ENCODE data around the gene GNAS. TPM values are rescaled to one million over a fixed set of nuclear protein-coding genes. Genes with fewer than 3 reads are reported as not detected.
A peak's percentile ranks its signal among the peaks of the same experiment; 100 is the strongest.

Gene GNAS
- total RNA-seq, 1 donor from 2014 or later: 784 TPM

DNA sequence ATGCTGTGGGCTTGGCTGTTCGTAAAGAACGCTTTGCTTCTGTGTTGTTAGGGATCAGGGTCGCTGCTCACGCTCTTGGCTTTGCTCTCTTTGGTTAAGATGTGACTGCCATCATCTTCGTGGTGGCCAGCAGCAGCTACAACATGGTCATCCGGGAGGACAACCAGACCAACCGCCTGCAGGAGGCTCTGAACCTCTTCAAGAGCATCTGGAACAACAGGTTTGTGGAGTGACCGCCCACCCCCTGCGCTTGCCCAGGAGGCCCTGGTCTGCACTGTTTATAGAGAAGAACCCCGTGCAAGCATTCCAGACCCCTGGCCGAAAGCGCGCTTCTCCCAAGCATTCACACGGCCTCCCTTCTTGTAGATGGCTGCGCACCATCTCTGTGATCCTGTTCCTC is 57.1 kb downstream of the GNAS start:
- no peak for ATAC-seq (ENCODE audit: low read depth)
- CTCF ChIA-PET: no interaction called here
- Mint-ChIP-seq H3K4me1 (peaks cover 55% of the 10 kb centered on the region), H3K27ac (no peak overlapping the region), H3K9me3 (no peaks in the 10 kb centered on the region), H3K36me3 (ENCODE audit: low read depth) (peaks cover 71% of the 10 kb centered on the region), H3K27me3 (no peaks in the 10 kb centered on the region), H3K4me3 (no peak overlapping the region)
- intact Hi-C loops (cut with micrococcal nuclease): loop anchor here (5.0 to 10.0 kb wide), 2 partner anchors 43 to 1205 kb away; no protein-coding TSS in a partner anchor
- TF ChIP-seq, protein P1, sequence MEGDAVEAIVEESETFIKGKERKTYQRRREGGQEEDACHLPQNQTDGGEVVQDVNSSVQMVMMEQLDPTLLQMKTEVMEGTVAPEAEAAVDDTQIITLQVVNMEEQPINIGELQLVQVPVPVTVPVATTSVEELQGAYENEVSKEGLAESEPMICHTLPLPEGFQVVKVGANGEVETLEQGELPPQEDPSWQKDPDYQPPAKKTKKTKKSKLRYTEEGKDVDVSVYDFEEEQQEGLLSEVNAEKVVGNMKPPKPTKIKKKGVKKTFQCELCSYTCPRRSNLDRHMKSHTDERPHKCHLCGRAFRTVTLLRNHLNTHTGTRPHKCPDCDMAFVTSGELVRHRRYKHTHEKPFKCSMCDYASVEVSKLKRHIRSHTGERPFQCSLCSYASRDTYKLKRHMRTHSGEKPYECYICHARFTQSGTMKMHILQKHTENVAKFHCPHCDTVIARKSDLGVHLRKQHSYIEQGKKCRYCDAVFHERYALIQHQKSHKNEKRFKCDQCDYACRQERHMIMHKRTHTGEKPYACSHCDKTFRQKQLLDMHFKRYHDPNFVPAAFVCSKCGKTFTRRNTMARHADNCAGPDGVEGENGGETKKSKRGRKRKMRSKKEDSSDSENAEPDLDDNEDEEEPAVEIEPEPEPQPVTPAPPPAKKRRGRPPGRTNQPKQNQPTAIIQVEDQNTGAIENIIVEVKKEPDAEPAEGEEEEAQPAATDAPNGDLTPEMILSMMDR (IDR thresholded peaks at IDR 0.05): no peak
- POLR2A ChIA-PET: no interaction called here
- DNase-seq: no peak

DNA sequence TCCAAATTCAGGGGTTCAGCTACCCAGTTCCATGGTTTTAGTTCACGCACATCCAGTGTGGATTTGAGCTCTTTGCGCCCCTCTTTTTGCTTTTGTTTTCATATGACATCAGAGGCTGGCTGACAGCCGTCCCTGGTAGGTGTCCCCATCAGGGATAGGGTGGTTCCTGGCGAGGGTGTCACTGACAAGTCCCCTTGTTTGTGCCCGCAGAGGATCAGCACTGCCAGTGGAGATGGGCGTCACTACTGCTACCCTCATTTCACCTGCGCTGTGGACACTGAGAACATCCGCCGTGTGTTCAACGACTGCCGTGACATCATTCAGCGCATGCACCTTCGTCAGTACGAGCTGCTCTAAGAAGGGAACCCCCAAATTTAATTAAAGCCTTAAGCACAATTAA is 58.0 kb downstream of the GNAS start:
- Mint-ChIP-seq H3K4me3 (peak overlapping the region; percentile 41), H3K27ac (no peak overlapping the region), H3K36me3 (ENCODE audit: low read depth) (peaks cover 62% of the 10 kb centered on the region), H3K4me1 (peaks cover 52% of the 10 kb centered on the region), H3K9me3 (no peaks in the 10 kb centered on the region), H3K27me3 (no peaks in the 10 kb centered on the region)
- CTCF ChIA-PET: no interaction called here
- POLR2A ChIA-PET: no interaction called here
- TF ChIP-seq, protein P1 (IDR thresholded peaks at IDR 0.05): no peak
- intact Hi-C loops (cut with micrococcal nuclease): no loop called here
- DNase-seq: no peak
- ATAC-seq (ENCODE audit: low read depth): no peak

DNA sequence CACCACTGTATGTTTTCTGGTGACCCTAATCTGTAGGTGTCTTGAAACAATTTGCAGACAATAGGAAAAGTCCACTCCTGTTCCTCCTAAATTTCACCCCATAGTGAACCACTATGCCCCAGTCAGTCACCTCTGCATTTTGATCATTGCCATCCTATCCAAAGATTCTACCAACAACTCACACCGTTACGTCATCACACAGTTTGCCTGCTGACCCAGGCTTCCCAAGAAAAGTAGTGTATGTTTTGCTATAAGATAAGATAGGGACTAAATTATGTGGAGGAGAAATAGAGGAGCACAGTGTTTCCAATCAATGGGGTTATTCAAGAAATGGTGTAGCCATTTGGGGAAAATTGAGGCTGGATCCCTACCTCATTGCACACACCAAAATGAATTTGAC is 58.8 kb downstream of the GNAS start:
- H3K27ac Mint-ChIP-seq: no peak overlapping the region
- peaks cover 46% of the 10 kb centered on the region for H3K4me1 Mint-ChIP-seq
- H3K27me3 Mint-ChIP-seq: no peaks in the 10 kb centered on the region
- peaks cover 55% of the 10 kb centered on the region for H3K36me3 Mint-ChIP-seq (ENCODE audit: low read depth)
- DNase-seq: no peak
- ChIA-PET POLR2A (no interaction called here), CTCF (no interaction called here)
- TF ChIP-seq, protein P1 (IDR thresholded peaks at IDR 0.05): no peak
- ATAC-seq (ENCODE audit: low read depth): no peak
- no peak overlapping the region for H3K4me3 Mint-ChIP-seq
- intact Hi-C loops (cut with micrococcal nuclease): no loop called here
- H3K9me3 Mint-ChIP-seq: no peaks in the 10 kb centered on the region

DNA sequence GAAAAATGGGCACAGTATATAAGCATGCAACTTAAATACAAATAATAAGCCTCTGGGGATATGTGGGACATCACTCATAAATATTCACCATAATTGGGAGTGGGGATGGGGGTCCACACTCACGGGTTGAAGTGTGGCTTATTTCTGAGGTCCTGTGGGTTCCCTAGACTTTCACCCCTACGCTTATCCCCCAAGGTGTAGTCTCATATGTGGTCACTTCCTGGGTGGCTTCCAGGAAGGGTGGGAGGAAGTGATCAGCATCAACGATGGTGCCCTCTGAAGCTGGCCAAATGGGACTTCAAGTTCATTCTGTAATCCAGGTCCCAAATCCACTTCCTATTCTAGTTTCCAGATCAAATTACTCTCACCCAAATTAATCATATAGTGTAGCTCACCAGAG is 59.5 kb downstream of the GNAS start:
- POLR2A ChIA-PET: no interaction called here
- CTCF ChIA-PET: no interaction called here
- no peak overlapping the region for H3K27ac Mint-ChIP-seq
- H3K9me3 Mint-ChIP-seq: no peaks in the 10 kb centered on the region
- TF ChIP-seq, protein P1 (IDR thresholded peaks at IDR 0.05): no peak
- H3K4me1 Mint-ChIP-seq: peaks cover 41% of the 10 kb centered on the region
- ATAC-seq (ENCODE audit: low read depth) (no peak), DNase-seq (no peak)
- no peak overlapping the region for H3K4me3 Mint-ChIP-seq
- intact Hi-C loops (cut with micrococcal nuclease): no loop called here
- H3K27me3 Mint-ChIP-seq: no peaks in the 10 kb centered on the region
- peaks cover 50% of the 10 kb centered on the region for H3K36me3 Mint-ChIP-seq (ENCODE audit: low read depth)

DNA sequence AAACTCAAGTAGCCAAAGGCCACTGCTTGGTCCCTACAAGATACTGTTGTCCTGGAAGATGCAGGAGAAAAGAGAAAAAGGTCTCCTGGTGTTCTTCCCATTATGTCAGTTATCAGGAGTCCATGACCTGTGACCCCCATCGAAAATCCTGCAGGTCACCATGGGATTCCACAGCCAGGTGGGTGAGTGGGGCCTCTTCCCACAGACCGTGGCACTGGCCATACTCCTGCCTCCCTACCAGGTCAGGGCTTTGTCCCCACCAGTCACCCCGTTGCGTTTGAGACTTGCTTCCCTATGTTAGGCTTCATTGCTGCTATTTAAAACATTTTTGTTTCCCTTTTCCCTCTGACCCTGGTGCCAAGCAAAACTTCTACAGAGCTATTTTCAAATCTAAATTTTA is 60.6 kb downstream of the GNAS start:
- H3K27me3 Mint-ChIP-seq: no peaks in the 10 kb centered on the region
- ATAC-seq (ENCODE audit: low read depth) (no peak), DNase-seq (no peak)
- TF ChIP-seq, protein P1 (IDR thresholded peaks at IDR 0.05): no peak
- no peaks in the 10 kb centered on the region for H3K9me3 Mint-ChIP-seq
- no peak overlapping the region for H3K27ac Mint-ChIP-seq
- intact Hi-C loops (cut with micrococcal nuclease): no loop called here
- peaks cover 41% of the 10 kb centered on the region for H3K36me3 Mint-ChIP-seq (ENCODE audit: low read depth)
- H3K4me3 Mint-ChIP-seq: no peak overlapping the region
- ChIA-PET CTCF (no interaction called here), POLR2A (interaction anchor here (0.7 kb wide), 1 partner anchor 81 kb away, joined by 5 read pairs; no protein-coding TSS in a partner anchor)
- peaks cover 30% of the 10 kb centered on the region for H3K4me1 Mint-ChIP-seq

Data from activated B cell treated with CpG ODN at 0.5 μM for 24 hours (primary cell).